HL-60 (cell line): ENCODE measurements around the gene ZNF100.

Experiments
- GABPA ChIP-seq: IDR thresholded peaks from 2 replicates; pipeline ENCODE4 v1.6.1; 2012; ENCODE audit warnings: low read depth
- TF ChIP-seq, protein P1 (sequence below): IDR thresholded peaks from one replicate; pipeline ENCODE4 v1.5.1; 2011; ENCODE audit warnings: low read length, control low read depth, inconsistent platforms; ENCODE audit not compliant: insufficient read depth

DNA sequence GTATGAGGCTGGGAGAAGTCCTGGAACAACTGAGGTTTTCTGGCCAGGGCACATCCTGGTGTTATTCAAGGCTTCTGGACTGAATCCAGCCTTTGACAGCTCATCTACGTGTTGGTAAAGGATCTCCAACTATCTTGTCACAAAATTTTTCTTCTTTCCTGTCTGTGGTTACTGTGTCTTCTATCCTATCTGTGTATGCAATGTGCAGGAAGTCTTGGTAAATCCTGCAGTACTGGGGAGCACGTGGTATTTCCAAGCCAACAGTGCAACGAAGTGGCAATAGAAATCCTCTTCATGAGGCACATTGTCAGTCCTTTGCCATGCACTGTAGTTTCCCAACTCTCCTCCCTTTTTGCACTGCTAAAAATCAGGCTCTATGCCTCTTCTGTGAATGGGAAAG lies 86.7 kb downstream of the ZNF100 start:
- TF ChIP-seq, protein P1, sequence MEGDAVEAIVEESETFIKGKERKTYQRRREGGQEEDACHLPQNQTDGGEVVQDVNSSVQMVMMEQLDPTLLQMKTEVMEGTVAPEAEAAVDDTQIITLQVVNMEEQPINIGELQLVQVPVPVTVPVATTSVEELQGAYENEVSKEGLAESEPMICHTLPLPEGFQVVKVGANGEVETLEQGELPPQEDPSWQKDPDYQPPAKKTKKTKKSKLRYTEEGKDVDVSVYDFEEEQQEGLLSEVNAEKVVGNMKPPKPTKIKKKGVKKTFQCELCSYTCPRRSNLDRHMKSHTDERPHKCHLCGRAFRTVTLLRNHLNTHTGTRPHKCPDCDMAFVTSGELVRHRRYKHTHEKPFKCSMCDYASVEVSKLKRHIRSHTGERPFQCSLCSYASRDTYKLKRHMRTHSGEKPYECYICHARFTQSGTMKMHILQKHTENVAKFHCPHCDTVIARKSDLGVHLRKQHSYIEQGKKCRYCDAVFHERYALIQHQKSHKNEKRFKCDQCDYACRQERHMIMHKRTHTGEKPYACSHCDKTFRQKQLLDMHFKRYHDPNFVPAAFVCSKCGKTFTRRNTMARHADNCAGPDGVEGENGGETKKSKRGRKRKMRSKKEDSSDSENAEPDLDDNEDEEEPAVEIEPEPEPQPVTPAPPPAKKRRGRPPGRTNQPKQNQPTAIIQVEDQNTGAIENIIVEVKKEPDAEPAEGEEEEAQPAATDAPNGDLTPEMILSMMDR: no peak
- TF ChIP-seq GABPA: no peak
